Measurements from ENCODE around the gene NAA30.

Gene NAA30

DNA sequence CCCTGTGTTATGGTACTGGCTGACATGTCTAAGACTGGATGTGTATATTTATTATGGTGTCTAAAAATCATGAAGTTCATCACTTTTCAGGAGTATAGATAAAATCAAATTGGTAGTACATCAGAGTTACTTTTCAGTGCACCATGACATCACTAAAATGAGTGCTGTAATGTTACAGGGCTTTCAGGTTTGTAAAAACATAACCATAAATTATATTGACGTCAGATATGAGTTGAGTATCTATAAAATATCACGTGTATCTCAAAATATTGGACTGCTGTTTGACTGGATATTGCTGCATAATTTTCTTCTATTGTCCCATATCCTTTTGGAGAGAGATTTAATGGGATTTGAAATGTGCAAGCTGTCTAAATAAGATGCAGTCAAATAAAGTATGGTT, 22.0 kb downstream of the NAA30 start:
- TF ChIP-seq POLR2AphosphoS5 (IDR thresholded peaks at IDR 0.05; ENCODE audit: low read depth, low read length) (no peak), SIN3A (IDR thresholded peaks at IDR 0.05; ENCODE audit: borderline replicate concordance, insufficient read depth, low read length) (no peak), FOXP2 (optimal IDR thresholded peaks at IDR 0.05; ENCODE audit: borderline replicate concordance, extremely low read depth, extremely low read length, insufficient read depth) (no peak), TAF1 (IDR thresholded peaks at IDR 0.05; ENCODE audit: borderline replicate concordance, insufficient read depth, low read length) (no peak)
- TF ChIP-seq, protein P1, sequence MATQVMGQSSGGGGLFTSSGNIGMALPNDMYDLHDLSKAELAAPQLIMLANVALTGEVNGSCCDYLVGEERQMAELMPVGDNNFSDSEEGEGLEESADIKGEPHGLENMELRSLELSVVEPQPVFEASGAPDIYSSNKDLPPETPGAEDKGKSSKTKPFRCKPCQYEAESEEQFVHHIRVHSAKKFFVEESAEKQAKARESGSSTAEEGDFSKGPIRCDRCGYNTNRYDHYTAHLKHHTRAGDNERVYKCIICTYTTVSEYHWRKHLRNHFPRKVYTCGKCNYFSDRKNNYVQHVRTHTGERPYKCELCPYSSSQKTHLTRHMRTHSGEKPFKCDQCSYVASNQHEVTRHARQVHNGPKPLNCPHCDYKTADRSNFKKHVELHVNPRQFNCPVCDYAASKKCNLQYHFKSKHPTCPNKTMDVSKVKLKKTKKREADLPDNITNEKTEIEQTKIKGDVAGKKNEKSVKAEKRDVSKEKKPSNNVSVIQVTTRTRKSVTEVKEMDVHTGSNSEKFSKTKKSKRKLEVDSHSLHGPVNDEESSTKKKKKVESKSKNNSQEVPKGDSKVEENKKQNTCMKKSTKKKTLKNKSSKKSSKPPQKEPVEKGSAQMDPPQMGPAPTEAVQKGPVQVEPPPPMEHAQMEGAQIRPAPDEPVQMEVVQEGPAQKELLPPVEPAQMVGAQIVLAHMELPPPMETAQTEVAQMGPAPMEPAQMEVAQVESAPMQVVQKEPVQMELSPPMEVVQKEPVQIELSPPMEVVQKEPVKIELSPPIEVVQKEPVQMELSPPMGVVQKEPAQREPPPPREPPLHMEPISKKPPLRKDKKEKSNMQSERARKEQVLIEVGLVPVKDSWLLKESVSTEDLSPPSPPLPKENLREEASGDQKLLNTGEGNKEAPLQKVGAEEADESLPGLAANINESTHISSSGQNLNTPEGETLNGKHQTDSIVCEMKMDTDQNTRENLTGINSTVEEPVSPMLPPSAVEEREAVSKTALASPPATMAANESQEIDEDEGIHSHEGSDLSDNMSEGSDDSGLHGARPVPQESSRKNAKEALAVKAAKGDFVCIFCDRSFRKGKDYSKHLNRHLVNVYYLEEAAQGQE (IDR thresholded peaks at IDR 0.05; ENCODE audit: insufficient read depth in 1 of 2, low read depth in 2 of 2, low read length in 2 of 2) = no peak

DNA sequence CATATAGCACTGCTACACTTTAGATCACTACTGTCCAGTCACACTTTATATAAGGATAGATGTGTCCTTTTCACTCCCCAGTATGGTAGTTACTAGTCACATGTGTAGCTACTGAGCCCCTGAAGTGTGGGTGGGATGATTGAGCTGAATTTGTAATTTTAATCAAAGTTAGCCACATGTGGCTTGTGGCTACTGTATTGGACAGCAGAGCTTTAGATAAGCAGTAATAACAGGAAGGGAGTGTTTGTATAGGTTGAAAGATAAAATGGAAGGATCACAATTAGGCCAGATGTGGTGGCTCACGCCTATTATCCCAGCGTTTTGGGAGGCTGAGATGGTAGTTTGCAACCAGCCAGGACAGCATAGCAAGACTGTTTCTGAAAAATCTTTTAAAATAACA, 23.5 kb downstream of the NAA30 start:
- TF ChIP-seq, protein P1 (IDR thresholded peaks at IDR 0.05; ENCODE audit: insufficient read depth in 1 of 2, low read depth in 2 of 2, low read length in 2 of 2) = no peak
- TF ChIP-seq SIN3A (IDR thresholded peaks at IDR 0.05; ENCODE audit: borderline replicate concordance, insufficient read depth, low read length) (no peak), TAF1 (IDR thresholded peaks at IDR 0.05; ENCODE audit: borderline replicate concordance, insufficient read depth, low read length) (no peak), FOXP2 (optimal IDR thresholded peaks at IDR 0.05; ENCODE audit: borderline replicate concordance, extremely low read depth, extremely low read length, insufficient read depth) (no peak), POLR2AphosphoS5 (IDR thresholded peaks at IDR 0.05; ENCODE audit: low read depth, low read length) (no peak)

DNA sequence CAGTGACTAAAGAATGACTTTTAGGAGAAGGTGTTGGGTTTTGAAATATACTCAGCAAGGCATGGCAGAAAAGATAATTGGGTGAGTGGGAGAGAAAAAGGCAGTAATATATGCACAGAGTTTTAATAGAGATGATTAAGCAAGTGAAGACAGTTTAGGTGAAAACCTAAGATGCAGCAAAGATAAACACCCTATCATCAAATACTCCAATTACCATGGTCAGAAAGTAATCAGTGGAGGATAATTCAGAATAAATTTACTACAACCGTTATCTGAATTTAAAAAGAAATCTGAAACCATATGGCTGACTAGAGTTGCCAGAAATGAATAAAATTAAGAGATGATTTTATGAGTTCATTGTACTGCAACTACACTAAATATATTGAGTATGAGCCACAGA, 26.8 kb downstream of the NAA30 start:
- no peak for TF ChIP-seq SIN3A (IDR thresholded peaks at IDR 0.05; ENCODE audit: borderline replicate concordance, insufficient read depth, low read length)

DNA sequence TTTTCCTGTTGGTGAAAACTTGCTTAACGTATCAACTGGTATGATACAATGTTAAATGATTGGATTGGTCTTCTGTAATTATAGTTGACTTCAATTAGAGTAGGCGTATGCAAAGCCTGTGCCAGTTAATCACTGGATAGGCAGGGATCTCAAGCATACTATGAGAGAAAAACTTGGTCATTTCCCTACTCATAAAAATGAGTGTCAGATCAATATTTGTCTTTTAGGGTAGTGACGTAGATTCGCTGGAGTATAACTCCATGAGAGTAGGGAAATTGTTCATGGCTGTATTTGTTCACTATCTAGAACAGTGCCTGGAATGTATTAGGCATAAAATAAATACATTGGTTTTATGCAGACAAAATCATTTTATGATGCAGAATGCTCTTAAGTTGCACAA, 28.6 kb downstream of the NAA30 start:
- no peak for TF ChIP-seq TAF1 (IDR thresholded peaks at IDR 0.05; ENCODE audit: borderline replicate concordance, insufficient read depth, low read length)
- TF ChIP-seq FOXP2 (optimal IDR thresholded peaks at IDR 0.05; ENCODE audit: borderline replicate concordance, extremely low read depth, extremely low read length, insufficient read depth) = no peak
- no peak for TF ChIP-seq SIN3A (IDR thresholded peaks at IDR 0.05; ENCODE audit: borderline replicate concordance, insufficient read depth, low read length)
- TF ChIP-seq, protein P1 (IDR thresholded peaks at IDR 0.05; ENCODE audit: insufficient read depth in 1 of 2, low read depth in 2 of 2, low read length in 2 of 2) = no peak
- no peak for TF ChIP-seq POLR2AphosphoS5 (IDR thresholded peaks at IDR 0.05; ENCODE audit: low read depth, low read length)

DNA sequence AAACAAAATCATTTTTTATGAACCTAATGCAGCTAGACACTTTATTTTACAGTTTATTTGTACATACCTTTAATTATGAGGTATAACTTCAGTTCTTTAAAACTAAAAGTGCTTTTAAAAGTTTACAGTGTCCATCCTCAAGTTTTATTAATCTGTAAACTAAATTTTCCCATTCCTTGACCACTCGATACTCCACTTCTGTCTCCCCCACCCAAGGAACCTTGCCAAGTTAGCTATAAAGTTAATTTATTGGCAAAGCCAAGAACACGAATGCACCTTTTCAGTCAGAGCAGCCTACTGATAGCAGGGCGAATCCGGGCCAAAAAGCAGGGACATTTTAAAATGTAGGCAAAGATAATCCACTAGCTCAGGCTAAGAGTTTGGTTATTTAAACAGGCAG, 29.6 kb downstream of the NAA30 start:
- TF ChIP-seq, protein P1 (IDR thresholded peaks at IDR 0.05; ENCODE audit: insufficient read depth in 1 of 2, low read depth in 2 of 2, low read length in 2 of 2) = no peak
- no peak for TF ChIP-seq TAF1 (IDR thresholded peaks at IDR 0.05; ENCODE audit: borderline replicate concordance, insufficient read depth, low read length)
- TF ChIP-seq POLR2AphosphoS5 (IDR thresholded peaks at IDR 0.05; ENCODE audit: low read depth, low read length) = no peak
- TF ChIP-seq FOXP2 (optimal IDR thresholded peaks at IDR 0.05; ENCODE audit: borderline replicate concordance, extremely low read depth, extremely low read length, insufficient read depth) = no peak
- no peak for TF ChIP-seq SIN3A (IDR thresholded peaks at IDR 0.05; ENCODE audit: borderline replicate concordance, insufficient read depth, low read length)

Data from PFSK-1 (cell line).